HepG2 (cell line): ENCODE results near the gene PPP2R5C. TPM values are rescaled to one million over a fixed set of nuclear protein-coding genes. Genes with fewer than 3 reads are reported as not detected.

Experiments
- ATAC-seq: fragments of 200-7000 bp; cut with Tn5 transposase; 3 replicates; pipeline ENCODE4 v1.9.1; 2020; ENCODE audit warnings: mild to moderate bottlenecking, moderate library complexity
- BruUV-seq: library from RNA; stranded (reverse); fragments of 400-500 nt; replicated peaks from 2 replicates; lab custom pipeline; 2021; lab: Mats Ljungman, UMichigan
- CTCF ChIA-PET: fragments of 300-600 bp; formaldehyde crosslinking; extraction: SDS; loops from one replicate; lab custom pipeline; 2021; ENCODE audit warnings: low total read pairs, inconsistent platforms, low intra/inter-chr PET ratio; lab: Yijun Ruan, JAX
- POLR2A ChIA-PET: fragments of 350-600 bp; sonication (Branson Sonifier 250); formaldehyde crosslinking; loops from one replicate; lab custom pipeline; 2020; ENCODE audit warnings: antibody characterized with exemption, inconsistent platforms; lab: Yijun Ruan, JAX
- DNase-seq: peaks from one replicate; pipeline ENCODE4 v3.0.0-alpha.2; 2015; ENCODE audit warnings: low spot score
- FAIRE-seq: peaks from 3 replicates; lab custom pipeline; 2011; peaks lifted over from hg19 to GRCh38; lab: Jason Lieb, UNC
- H2AFZ ChIP-seq: one replicate; pipeline ENCODE4 v1.6.1; 2011; ENCODE audit warnings: low read length, inconsistent platforms
- H3K27ac ChIP-seq: fragments of 300-600 bp; 3 replicates; pipeline ENCODE4 v1.8.0; 2011; ENCODE audit warnings: mixed run types, mild to moderate bottlenecking, mixed read lengths, low read length, inconsistent platforms; ENCODE audit not compliant: insufficient read depth; ENCODE audit errors: extremely low read length
- H3K27me3 ChIP-seq, 2 experiments: fragments of 200-600 bp in 1 of 2; 2 replicates in 1 of 2; 3 replicates in 1 of 2; pipeline versions ENCODE4 v1.6.0 to v1.8.0; 2011; ENCODE audit warnings: low read length in 2 of 2, mild to moderate bottlenecking in 2 of 2, moderate library complexity in 2 of 2, inconsistent platforms in 1 of 2; ENCODE audit not compliant: insufficient read depth in 2 of 2, control insufficient read depth in 1 of 2
- H3K36me3 ChIP-seq, 2 experiments: fragments of 200-600 bp in 1 of 2; replicated peaks in 1 of 2; 2 replicates in 1 of 2; 3 replicates in 1 of 2; pipeline versions ENCODE4 v1.5.1 to v1.8.0; 2011; ENCODE audit warnings: low read length in 2 of 2, inconsistent platforms in 1 of 2; ENCODE audit not compliant: insufficient read depth in 2 of 2, control insufficient read depth in 1 of 2
- H3K4me1 ChIP-seq: 2 replicates; pipeline ENCODE4 v1.5.1; 2012; ENCODE audit warnings: low read length, inconsistent platforms; ENCODE audit not compliant: insufficient read depth
- H3K4me2 ChIP-seq: 2 replicates; pipeline ENCODE4 v1.6.0; 2011; ENCODE audit warnings: low read depth, low read length, inconsistent platforms
- H3K4me3 ChIP-seq, 3 experiments: fragments of 200-600 bp in 1 of 3; sonication (generic), shearing (Covaris generic) in 1 of 3; replicated peaks in 1 of 3; 2 replicates each; pipeline ENCODE4 v1.5.1; 2011 to 2016; ENCODE audit warnings: low read length in 3 of 3, inconsistent platforms in 2 of 3, low read depth in 2 of 3, mild to moderate bottlenecking in 2 of 3, control low read depth in 1 of 3, mixed read lengths in 1 of 3; ENCODE audit not compliant: insufficient read depth in 1 of 3
- H3K79me2 ChIP-seq: one replicate; pipeline ENCODE4 v1.6.1; 2011; ENCODE audit warnings: low read length, inconsistent platforms; ENCODE audit not compliant: insufficient read depth
- H3K9ac ChIP-seq: 2 replicates; pipeline ENCODE4 v1.6.0; 2011; ENCODE audit warnings: mild to moderate bottlenecking, low read depth, low read length, inconsistent platforms; ENCODE audit not compliant: insufficient read depth
- H3K9me3 ChIP-seq: 2 replicates; pipeline ENCODE4 v1.5.1; 2012; ENCODE audit warnings: mild to moderate bottlenecking, low read length
- H4K20me1 ChIP-seq: 2 replicates; pipeline ENCODE4 v1.6.0; 2011; ENCODE audit warnings: inconsistent platforms, mild to moderate bottlenecking, low read length, moderate library complexity; ENCODE audit not compliant: insufficient read depth
- MBD4 ChIP-seq: IDR thresholded peaks from 2 replicates; pipeline ENCODE4 v1.6.1; 2012; ENCODE audit warnings: low read length, inconsistent platforms, borderline replicate concordance
- PCBP2 ChIP-seq: fragments of 200-400 bp; formaldehyde crosslinking; optimal IDR thresholded peaks from 2 replicates; pipeline ENCODE3; 2018; ENCODE audit warnings: low read length, low read depth; ENCODE audit not compliant: poor library complexity, severe bottlenecking
- ZNF296 ChIP-seq: sonication (generic); formaldehyde crosslinking; conservative IDR thresholded peaks from 2 replicates; pipeline ENCODE4 v1.5.0; 2020; ENCODE audit warnings: mild to moderate bottlenecking, missing genetic modification reagents
- ZNF569 ChIP-seq: sonication (generic); formaldehyde crosslinking; IDR thresholded peaks from 2 replicates; pipeline ENCODE4 v1.5.0; 2020; ENCODE audit warnings: mild to moderate bottlenecking, missing genetic modification reagents, moderate library complexity, borderline replicate concordance
- ZNF891 ChIP-seq: sonication (generic); formaldehyde crosslinking; IDR thresholded peaks from 2 replicates; pipeline ENCODE4 v1.5.0; 2020; ENCODE audit warnings: mild to moderate bottlenecking, missing genetic modification reagents
- WGBS: methylation state at CpG from one replicate; pipeline ENCODE4 v1.1.6; 2017; ENCODE audit warnings: low lambda C conversion rate; 5-methylcytosine and 5-hydroxymethylcytosine counted together
- in situ Hi-C: cut with HindIII; loops from 2 replicates; pipeline ENCODE4 v1.10.0; 2017; ENCODE audit warnings: low pct_unique_long_range_greater_than_20kb; ENCODE audit not compliant: extremely low pct_ligation_motif_present
- intact Hi-C: fragments of 100-400 bp; cut with micrococcal nuclease; formaldehyde crosslinking; loops from one replicate; pipeline ENCODE4 v1.10.0; 2022; ENCODE audit not compliant: unreplicated experiment
- polyA plus RNA-seq, 8 experiments: library from polyadenylated mRNA; depleted of rRNA in 3 of 8; stranded (reverse) in 7 of 8; unstranded in 1 of 8; fragments of >200 nt; fragmentation: Illumina TruSeq in 4 of 8; extraction: Trizol in 4 of 8; gene quantifications; 2 replicates each; pipeline versions ENCODE4 v1.2.1 to v1.2.3, GENCODE V29; 2011 to 2016; ENCODE audit warnings: low read depth in 4 of 8, missing spikeins in 1 of 8, mixed read lengths in 1 of 8; ENCODE audit not compliant: insufficient read depth in 1 of 8
- total RNA-seq, 5 experiments: library from RNA; depleted of rRNA; stranded (reverse); fragments of >200 nt; fragmentation: Illumina TruSeq; extraction: Trizol; gene quantifications; 2 replicates each; pipeline ENCODE4 v1.2.3, GENCODE V29; 2016; ENCODE audit warnings: low read depth in 1 of 5
- TF ChIP-seq, protein P1 (sequence below): sonication (generic); formaldehyde crosslinking; IDR thresholded peaks from 2 replicates; pipeline ENCODE4 v1.4.0; 2020; ENCODE audit warnings: missing genetic modification reagents, low read depth, mild to moderate bottlenecking, borderline replicate concordance
- TF ChIP-seq, protein P2 (sequence below): sonication (generic); formaldehyde crosslinking; IDR thresholded peaks from one replicate; pipeline ENCODE4 v1.5.1; 2020; ENCODE audit warnings: mild to moderate bottlenecking, missing genetic modification reagents; ENCODE audit errors: not compliant biosample characterization
- TF ChIP-seq, protein P3 (sequence below): sonication (generic); formaldehyde crosslinking; IDR thresholded peaks from 2 replicates; pipeline ENCODE4 v1.4.0; 2020; ENCODE audit warnings: mild to moderate bottlenecking, missing genetic modification reagents

The PPP2R5C gene
- total and polyA plus RNA-seq, 2 of the 13 experiments (the other 11 are each of a cell fraction or from before 2014, with no cell fraction given): 74.3 to 78.5 TPM

DNA sequence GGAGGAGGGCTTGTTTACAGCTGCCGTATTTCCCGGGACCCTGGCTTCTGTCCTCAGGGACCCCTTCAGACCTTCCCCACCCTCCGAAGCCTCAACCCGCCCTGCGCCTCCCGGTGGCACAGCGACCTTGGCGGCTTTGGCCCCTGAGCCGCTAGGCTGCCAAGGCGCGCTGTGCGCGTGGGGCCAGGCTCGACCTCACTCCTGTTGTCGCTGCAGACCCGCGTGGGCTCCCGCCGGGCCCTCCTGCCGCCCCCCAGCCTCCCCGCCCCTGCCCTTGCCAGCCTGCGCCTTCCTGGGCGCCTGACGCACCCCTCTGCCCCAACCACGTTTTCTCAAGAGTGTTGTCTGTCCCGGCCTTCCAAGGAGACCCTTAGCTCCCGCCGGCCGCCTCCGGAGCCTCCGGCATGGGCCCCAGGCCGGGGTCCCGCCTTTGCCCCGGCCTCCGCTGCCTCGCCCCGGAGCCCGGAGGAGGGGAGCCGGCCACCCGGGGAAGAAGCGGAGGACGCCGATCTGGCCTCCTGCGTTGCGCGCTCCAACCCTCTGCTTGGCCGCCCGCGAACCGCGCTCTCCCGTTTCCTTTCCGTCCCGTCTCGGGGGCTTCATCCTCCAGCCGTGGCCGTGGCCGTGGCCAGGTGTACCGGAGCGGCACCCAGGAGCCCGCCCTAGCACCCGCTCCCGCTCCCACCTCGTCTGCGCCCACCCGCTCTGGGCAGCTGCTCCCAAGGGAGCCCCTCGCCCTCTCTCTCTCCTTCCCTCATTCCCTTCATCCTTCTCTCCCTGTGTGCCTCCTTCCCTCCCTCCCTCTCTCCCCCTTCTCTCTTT, 19.9 kb downstream of the PPP2R5C start:
- in situ Hi-C loops: no loop called here
- H3K4me2 ChIP-seq: peak overlapping the region; percentile 72
- TF ChIP-seq, protein P1, sequence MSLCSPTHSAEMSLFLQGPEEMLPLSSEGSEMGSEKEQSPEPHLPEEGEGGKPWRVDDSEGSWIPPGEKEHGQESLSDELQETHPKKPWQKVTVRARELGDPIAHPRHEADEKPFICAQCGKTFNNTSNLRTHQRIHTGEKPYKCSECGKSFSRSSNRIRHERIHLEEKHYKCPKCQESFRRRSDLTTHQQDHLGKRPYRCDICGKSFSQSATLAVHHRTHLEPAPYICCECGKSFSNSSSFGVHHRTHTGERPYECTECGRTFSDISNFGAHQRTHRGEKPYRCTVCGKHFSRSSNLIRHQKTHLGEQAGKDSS (CRISPR knock-in tag): no peak
- TF ChIP-seq ZNF891 (CRISPR knock-in tag): no peak
- TF ChIP-seq, protein P2, sequence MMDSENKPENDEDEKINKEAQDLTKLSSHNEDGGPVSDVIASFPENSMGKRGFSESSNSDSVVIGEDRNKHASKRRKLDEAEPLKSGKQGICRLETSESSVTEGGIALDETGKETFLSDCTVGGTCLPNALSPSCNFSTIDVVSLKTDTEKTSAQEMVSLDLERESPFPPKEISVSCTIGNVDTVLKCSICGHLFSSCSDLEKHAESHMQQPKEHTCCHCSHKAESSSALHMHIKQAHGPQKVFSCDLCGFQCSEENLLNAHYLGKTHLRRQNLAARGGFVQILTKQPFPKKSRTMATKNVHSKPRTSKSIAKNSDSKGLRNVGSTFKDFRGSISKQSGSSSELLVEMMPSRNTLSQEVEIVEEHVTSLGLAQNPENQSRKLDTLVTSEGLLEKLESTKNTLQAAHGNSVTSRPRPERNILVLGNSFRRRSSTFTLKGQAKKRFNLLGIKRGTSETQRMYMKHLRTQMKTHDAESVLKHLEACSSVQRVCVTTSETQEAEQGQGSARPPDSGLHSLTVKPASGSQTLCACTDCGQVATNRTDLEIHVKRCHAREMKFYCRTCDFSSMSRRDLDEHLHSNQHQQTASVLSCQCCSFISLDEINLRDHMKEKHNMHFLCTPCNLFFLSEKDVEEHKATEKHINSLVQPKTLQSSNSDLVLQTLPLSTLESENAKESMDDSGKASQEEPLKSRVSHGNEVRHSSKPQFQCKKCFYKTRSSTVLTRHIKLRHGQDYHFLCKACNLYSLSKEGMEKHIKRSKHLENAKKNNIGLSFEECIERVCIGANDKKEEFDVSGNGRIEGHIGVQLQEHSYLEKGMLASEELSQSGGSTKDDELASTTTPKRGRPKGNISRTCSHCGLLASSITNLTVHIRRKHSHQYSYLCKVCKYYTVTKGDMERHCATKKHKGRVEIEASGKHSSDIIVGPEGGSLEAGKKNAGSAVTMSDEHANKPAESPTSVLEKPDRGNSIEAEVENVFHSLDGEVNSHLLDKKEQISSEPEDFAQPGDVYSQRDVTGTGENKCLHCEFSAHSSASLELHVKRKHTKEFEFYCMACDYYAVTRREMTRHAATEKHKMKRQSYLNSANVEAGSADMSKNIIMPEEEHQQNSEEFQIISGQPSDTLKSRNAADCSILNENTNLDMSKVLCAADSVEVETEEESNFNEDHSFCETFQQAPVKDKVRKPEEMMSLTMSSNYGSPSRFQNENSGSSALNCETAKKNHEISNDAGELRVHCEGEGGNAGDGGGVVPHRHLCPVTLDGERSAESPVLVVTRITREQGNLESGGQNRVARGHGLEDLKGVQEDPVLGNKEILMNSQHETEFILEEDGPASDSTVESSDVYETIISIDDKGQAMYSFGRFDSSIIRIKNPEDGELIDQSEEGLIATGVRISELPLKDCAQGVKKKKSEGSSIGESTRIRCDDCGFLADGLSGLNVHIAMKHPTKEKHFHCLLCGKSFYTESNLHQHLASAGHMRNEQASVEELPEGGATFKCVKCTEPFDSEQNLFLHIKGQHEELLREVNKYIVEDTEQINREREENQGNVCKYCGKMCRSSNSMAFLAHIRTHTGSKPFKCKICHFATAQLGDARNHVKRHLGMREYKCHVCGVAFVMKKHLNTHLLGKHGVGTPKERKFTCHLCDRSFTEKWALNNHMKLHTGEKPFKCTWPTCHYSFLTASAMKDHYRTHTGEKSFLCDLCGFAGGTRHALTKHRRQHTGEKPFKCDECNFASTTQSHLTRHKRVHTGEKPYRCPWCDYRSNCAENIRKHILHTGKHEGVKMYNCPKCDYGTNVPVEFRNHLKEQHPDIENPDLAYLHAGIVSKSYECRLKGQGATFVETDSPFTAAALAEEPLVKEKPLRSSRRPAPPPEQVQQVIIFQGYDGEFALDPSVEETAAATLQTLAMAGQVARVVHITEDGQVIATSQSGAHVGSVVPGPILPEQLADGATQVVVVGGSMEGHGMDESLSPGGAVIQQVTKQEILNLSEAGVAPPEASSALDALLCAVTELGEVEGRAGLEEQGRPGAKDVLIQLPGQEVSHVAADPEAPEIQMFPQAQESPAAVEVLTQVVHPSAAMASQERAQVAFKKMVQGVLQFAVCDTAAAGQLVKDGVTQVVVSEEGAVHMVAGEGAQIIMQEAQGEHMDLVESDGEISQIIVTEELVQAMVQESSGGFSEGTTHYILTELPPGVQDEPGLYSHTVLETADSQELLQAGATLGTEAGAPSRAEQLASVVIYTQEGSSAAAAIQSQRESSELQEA (CRISPR knock-in tag): no peak
- no peak for TF ChIP-seq ZNF296 (CRISPR knock-in tag)
- no peak for TF ChIP-seq ZNF569 (CRISPR knock-in tag)
- TF ChIP-seq MBD4: no peak
- TF ChIP-seq, protein P3, sequence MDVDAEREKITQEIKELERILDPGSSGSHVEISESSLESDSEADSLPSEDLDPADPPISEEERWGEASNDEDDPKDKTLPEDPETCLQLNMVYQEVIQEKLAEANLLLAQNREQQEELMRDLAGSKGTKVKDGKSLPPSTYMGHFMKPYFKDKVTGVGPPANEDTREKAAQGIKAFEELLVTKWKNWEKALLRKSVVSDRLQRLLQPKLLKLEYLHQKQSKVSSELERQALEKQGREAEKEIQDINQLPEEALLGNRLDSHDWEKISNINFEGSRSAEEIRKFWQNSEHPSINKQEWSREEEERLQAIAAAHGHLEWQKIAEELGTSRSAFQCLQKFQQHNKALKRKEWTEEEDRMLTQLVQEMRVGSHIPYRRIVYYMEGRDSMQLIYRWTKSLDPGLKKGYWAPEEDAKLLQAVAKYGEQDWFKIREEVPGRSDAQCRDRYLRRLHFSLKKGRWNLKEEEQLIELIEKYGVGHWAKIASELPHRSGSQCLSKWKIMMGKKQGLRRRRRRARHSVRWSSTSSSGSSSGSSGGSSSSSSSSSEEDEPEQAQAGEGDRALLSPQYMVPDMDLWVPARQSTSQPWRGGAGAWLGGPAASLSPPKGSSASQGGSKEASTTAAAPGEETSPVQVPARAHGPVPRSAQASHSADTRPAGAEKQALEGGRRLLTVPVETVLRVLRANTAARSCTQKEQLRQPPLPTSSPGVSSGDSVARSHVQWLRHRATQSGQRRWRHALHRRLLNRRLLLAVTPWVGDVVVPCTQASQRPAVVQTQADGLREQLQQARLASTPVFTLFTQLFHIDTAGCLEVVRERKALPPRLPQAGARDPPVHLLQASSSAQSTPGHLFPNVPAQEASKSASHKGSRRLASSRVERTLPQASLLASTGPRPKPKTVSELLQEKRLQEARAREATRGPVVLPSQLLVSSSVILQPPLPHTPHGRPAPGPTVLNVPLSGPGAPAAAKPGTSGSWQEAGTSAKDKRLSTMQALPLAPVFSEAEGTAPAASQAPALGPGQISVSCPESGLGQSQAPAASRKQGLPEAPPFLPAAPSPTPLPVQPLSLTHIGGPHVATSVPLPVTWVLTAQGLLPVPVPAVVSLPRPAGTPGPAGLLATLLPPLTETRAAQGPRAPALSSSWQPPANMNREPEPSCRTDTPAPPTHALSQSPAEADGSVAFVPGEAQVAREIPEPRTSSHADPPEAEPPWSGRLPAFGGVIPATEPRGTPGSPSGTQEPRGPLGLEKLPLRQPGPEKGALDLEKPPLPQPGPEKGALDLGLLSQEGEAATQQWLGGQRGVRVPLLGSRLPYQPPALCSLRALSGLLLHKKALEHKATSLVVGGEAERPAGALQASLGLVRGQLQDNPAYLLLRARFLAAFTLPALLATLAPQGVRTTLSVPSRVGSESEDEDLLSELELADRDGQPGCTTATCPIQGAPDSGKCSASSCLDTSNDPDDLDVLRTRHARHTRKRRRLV (CRISPR knock-in tag): no peak
- TF ChIP-seq PCBP2: peak; percentile 62

More for the DNA sequence above, 19.9 kb downstream of the PPP2R5C start:
- CTCF ChIA-PET: no interaction called here
- DNase-seq (no peak), FAIRE-seq (no peak), ATAC-seq (peak; percentile 77)
- 10% methylated on average over 11 of the region's 67 CpGs for WGBS
- Histone ChIP-seq H3K9ac (peak overlapping the region; percentile 29; the same call in 1 of the 2 replicates), H3K4me1 (no peaks in the 10 kb centered on the region; the same call in 1 of the 2 replicates), H3K27ac (no peak overlapping the region), H3K9me3 (no peaks in the 10 kb centered on the region), H3K36me3 (no peaks in the 10 kb centered on the region), H4K20me1 (peaks cover 7% of the 10 kb centered on the region; the same call in 1 of the 2 replicates), H3K27me3 (no peaks in the 10 kb centered on the region), H2AFZ (no peak overlapping the region), H3K79me2 (no peaks in the 10 kb centered on the region), H3K4me3 (peak overlapping the region; percentile 42 to 67 (median 65); a peak in 4 of 6 replicates)
- no TSS peak for BruUV-seq
- intact Hi-C loops: no loop called here
- POLR2A ChIA-PET: interaction anchor here (0.7 kb wide), 1 partner anchor 10 kb away, joined by 3 read pairs; no protein-coding TSS in a partner anchor
